ENCODE measurements around the gene RINT1.
A peak's percentile ranks its signal among the peaks of the same experiment; 100 is the strongest.
"Not testable (repeated sequence)": the region's sequence is repeated elsewhere in the genome, so short reads cannot be mapped to it uniquely, and the experiment has no call there.

Gene RINT1

GRCh38 chr7:105531792-105532671 lies at the start of gene RINT1:
Gene RINT1 (plus strand): TSS chr7:105532201. CDS start chr7:105532316, 115 bp downstream.
- peak; percentile 85 for DNase-seq (ENCODE audit: low read depth)

- DNase-seq (ENCODE audit: low read depth), result no peak
These were observed 44.1 kb upstream of the RINT1 start for GRCh38 chr7:105487579-105488571.

- no peak for DNase-seq (ENCODE audit: low read depth)
These were observed 42.6 kb upstream of the RINT1 start for GRCh38 chr7:105489409-105489808.

GRCh38 chr7:105493196-105493922 lies 38.6 kb upstream of the RINT1 start:
- DNase-seq (ENCODE audit: low read depth), result no peak

GRCh38 chr7:105493923-105494315 lies 38.1 kb upstream of the RINT1 start:
- DNase-seq (ENCODE audit: low read depth), result no peak

GRCh38 chr7:105496521-105496920 lies 35.5 kb upstream of the RINT1 start:
- no peak for DNase-seq (ENCODE audit: low read depth)

- DNase-seq (ENCODE audit: low read depth), result no peak
These were observed 35.0 kb upstream of the RINT1 start for GRCh38 chr7:105497016-105497415.

GRCh38 chr7:105502173-105502572 lies 29.8 kb upstream of the RINT1 start:
- no peak for DNase-seq (ENCODE audit: low read depth)

- no peak for DNase-seq (ENCODE audit: low read depth)
These were observed 19.6 kb upstream of the RINT1 start for GRCh38 chr7:105512415-105512814.

- no peak for DNase-seq (ENCODE audit: low read depth)
These were observed 19.0 kb upstream of the RINT1 start for GRCh38 chr7:105512926-105513526.

- not testable (repeated sequence) for DNase-seq (ENCODE audit: low read depth)
These were observed 16.4 kb upstream of the RINT1 start for GRCh38 chr7:105515610-105516009.

- DNase-seq (ENCODE audit: low read depth), result no peak
These were observed 12.6 kb upstream of the RINT1 start for GRCh38 chr7:105519353-105519752.

GRCh38 chr7:105520620-105521019 lies 11.4 kb upstream of the RINT1 start:
- not testable (repeated sequence) for DNase-seq (ENCODE audit: low read depth)

- peak; percentile 48 for DNase-seq (ENCODE audit: low read depth)
These were observed 10.8 kb upstream of the RINT1 start for GRCh38 chr7:105521027-105521716.

GRCh38 chr7:105521717-105522463 lies 10.1 kb upstream of the RINT1 start, which contains the start of gene PUS7:
Gene PUS7 (minus strand): TSS chr7:105522271. CDS start chr7:105508512, 13,759 bp downstream.
- peak; percentile 69 for DNase-seq (ENCODE audit: low read depth)

GRCh38 chr7:105524423-105524822 lies 7.6 kb upstream of the RINT1 start:
- not testable (repeated sequence) for DNase-seq (ENCODE audit: low read depth)

- no peak for DNase-seq (ENCODE audit: low read depth)
These were observed 7.2 kb upstream of the RINT1 start for GRCh38 chr7:105524840-105525239.

GRCh38 chr7:105527737-105528136 lies 4.3 kb upstream of the RINT1 start:
- not testable (repeated sequence) for DNase-seq (ENCODE audit: low read depth)

GRCh38 chr7:105530126-105530525 lies 1.9 kb upstream of the RINT1 start:
- no peak for DNase-seq (ENCODE audit: low read depth)

GRCh38 chr7:105530546-105530945 lies 1.5 kb upstream of the RINT1 start:
- DNase-seq (ENCODE audit: low read depth), result no peak
